WTC11 (cell line): ENCODE measurements around the gene SOX18. TPM values are rescaled to one million over a fixed set of nuclear protein-coding genes. Genes with fewer than 3 reads are reported as not detected.

ENCODE experiments used
- ATAC-seq: fragments of 200-7000 bp; cut with Tn5 transposase; 2 replicates; pipeline ENCODE4 v1.10.0; 2021; ENCODE audit warnings: mild to moderate bottlenecking, moderate library complexity
- CTCF ChIA-PET: fragments of 300-600 bp; sonication (Branson Sonifier 250); formaldehyde crosslinking; loops from one replicate; lab custom pipeline; 2021; ENCODE audit warnings: antibody characterized with exemption; lab: Charles Lee
- POLR2A ChIA-PET: fragments of 350-600 bp; sonication (Branson Sonifier 250); formaldehyde crosslinking; loops from one replicate; lab custom pipeline; 2021; ENCODE audit warnings: antibody characterized with exemption; lab: Charles Lee
- DNase-seq: peaks from one replicate; pipeline ENCODE4 v3.0.0; 2021; ENCODE audit warnings: low spot score
- H3K27ac Mint-ChIP-seq: 2 replicates; pipeline ENCODE4 v1.8.0; 2021; ENCODE audit warnings: mixed read lengths
- H3K27me3 Mint-ChIP-seq: 2 replicates; pipeline ENCODE4 v1.8.0; 2021; ENCODE audit warnings: low read depth, mild to moderate bottlenecking, moderate library complexity, mixed read lengths
- H3K36me3 Mint-ChIP-seq: 2 replicates; pipeline ENCODE4 v1.8.0; 2021; ENCODE audit warnings: mixed read lengths
- H3K4me1 Mint-ChIP-seq: 2 replicates; pipeline ENCODE4 v1.8.0; 2022; ENCODE audit warnings: mixed read lengths
- H3K4me3 Mint-ChIP-seq: 2 replicates; pipeline ENCODE4 v1.8.0; 2021; ENCODE audit warnings: mild to moderate bottlenecking, moderate library complexity, mixed read lengths
- H3K9me3 Mint-ChIP-seq: 2 replicates; pipeline ENCODE4 v1.8.0; 2021; ENCODE audit warnings: mixed read lengths
- EMX1 ChIP-seq: fragments of 250-450 bp; sonication (Bioruptor Pico); IDR thresholded peaks from 2 replicates; pipeline ENCODE4 v1.8.0; 2021; ENCODE audit warnings: mild to moderate bottlenecking
- ETV6 ChIP-seq: sonication (generic); formaldehyde crosslinking; IDR thresholded peaks from 2 replicates; pipeline ENCODE4 v1.8.1; 2022; ENCODE audit warnings: mild to moderate bottlenecking, missing genetic modification reagents
- FOXP1 ChIP-seq: sonication (generic); formaldehyde crosslinking; IDR thresholded peaks from 2 replicates; pipeline ENCODE4 v1.8.0; 2022; ENCODE audit warnings: missing genetic modification reagents, mild to moderate bottlenecking, moderate library complexity, borderline replicate concordance
- GABPB1 ChIP-seq: sonication (generic); formaldehyde crosslinking; IDR thresholded peaks from 2 replicates; pipeline ENCODE4 v1.8.1; 2023; ENCODE audit warnings: mild to moderate bottlenecking, missing genetic modification reagents
- JUN ChIP-seq: sonication (generic); formaldehyde crosslinking; IDR thresholded peaks from 2 replicates; pipeline ENCODE4 v1.8.0; 2023; ENCODE audit warnings: mild to moderate bottlenecking, missing genetic modification reagents
- NR3C1 ChIP-seq: sonication (generic); formaldehyde crosslinking; conservative IDR thresholded peaks from 2 replicates; pipeline ENCODE4 v1.8.1; 2023; ENCODE audit warnings: low read depth, mild to moderate bottlenecking, missing genetic modification reagents
- PRRX2 ChIP-seq: fragments of 250-450 bp; sonication (Bioruptor Pico); IDR thresholded peaks from 2 replicates; pipeline ENCODE4 v1.8.0; 2021; ENCODE audit warnings: mild to moderate bottlenecking
- RELA ChIP-seq: sonication (generic); formaldehyde crosslinking; IDR thresholded peaks from 2 replicates; pipeline ENCODE4 v1.8.1; 2022; ENCODE audit warnings: missing genetic modification reagents, mild to moderate bottlenecking, borderline replicate concordance
- SMAD3 ChIP-seq: sonication (generic); formaldehyde crosslinking; IDR thresholded peaks from 2 replicates; pipeline ENCODE4 v1.8.0; 2022; ENCODE audit warnings: missing genetic modification reagents, mild to moderate bottlenecking, borderline replicate concordance
- SP1 ChIP-seq: sonication (generic); formaldehyde crosslinking; conservative IDR thresholded peaks from 2 replicates; pipeline ENCODE4 v1.8.1; 2022; ENCODE audit warnings: missing genetic modification reagents
- TCF7 ChIP-seq: sonication (generic); formaldehyde crosslinking; IDR thresholded peaks from 2 replicates; pipeline ENCODE4 v1.8.0; 2022; ENCODE audit warnings: mild to moderate bottlenecking, low read depth, missing genetic modification reagents, moderate library complexity
- TEAD1 ChIP-seq: sonication (generic); formaldehyde crosslinking; IDR thresholded peaks from 2 replicates; pipeline ENCODE4 v1.8.0; 2022; ENCODE audit warnings: mild to moderate bottlenecking, missing genetic modification reagents
- TP53 ChIP-seq: sonication (generic); formaldehyde crosslinking; IDR thresholded peaks from 2 replicates; pipeline ENCODE4 v1.8.1; 2023; ENCODE audit warnings: mild to moderate bottlenecking, missing genetic modification reagents
- ZNF219 ChIP-seq: sonication (generic); formaldehyde crosslinking; IDR thresholded peaks from 2 replicates; pipeline ENCODE4 v1.8.0; 2023; ENCODE audit warnings: missing genetic modification reagents, mild to moderate bottlenecking, borderline replicate concordance
- ZNF232 ChIP-seq: sonication (generic); formaldehyde crosslinking; IDR thresholded peaks from 2 replicates; pipeline ENCODE4 v1.8.0; 2022; ENCODE audit warnings: mild to moderate bottlenecking, missing genetic modification reagents
- ZNF263 ChIP-seq: sonication (generic); formaldehyde crosslinking; IDR thresholded peaks from 2 replicates; pipeline ENCODE4 v1.8.1; 2022; ENCODE audit warnings: low read depth, mild to moderate bottlenecking, moderate library complexity, missing genetic modification reagents
- ZNF423 ChIP-seq: fragments of 250-450 bp; sonication (Bioruptor Pico); IDR thresholded peaks from 2 replicates; pipeline ENCODE4 v2.1.2; 2022; ENCODE audit warnings: mild to moderate bottlenecking, moderate library complexity
- total RNA-seq: library from RNA; stranded (reverse); gene quantifications from 3 replicates; pipeline ENCODE4 v1.2.3, GENCODE V29; 2021
- TF ChIP-seq, protein P1 (sequence below): sonication (generic); formaldehyde crosslinking; IDR thresholded peaks from 2 replicates; pipeline ENCODE4 v1.8.1; 2022; ENCODE audit warnings: low read depth, mild to moderate bottlenecking, moderate library complexity, missing genetic modification reagents, borderline replicate concordance
- TF ChIP-seq, protein P2 (sequence below): sonication (generic); formaldehyde crosslinking; IDR thresholded peaks from 2 replicates; pipeline ENCODE4 v1.8.1; 2022; ENCODE audit warnings: missing genetic modification reagents, borderline replicate concordance
- TF ChIP-seq, protein P3 (sequence below): fragments of 250-450 bp; sonication (Bioruptor Pico); IDR thresholded peaks from 2 replicates; pipeline ENCODE4 v1.9.0; 2021; ENCODE audit warnings: mild to moderate bottlenecking
- TF ChIP-seq, protein P4 (sequence below): sonication (generic); formaldehyde crosslinking; IDR thresholded peaks from 2 replicates; pipeline ENCODE4 v1.8.1; 2022; ENCODE audit warnings: mild to moderate bottlenecking, missing genetic modification reagents, moderate library complexity, borderline replicate concordance
- TF ChIP-seq, protein P5 (sequence below): sonication (generic); formaldehyde crosslinking; IDR thresholded peaks from 2 replicates; pipeline ENCODE4 v1.8.0; 2023; ENCODE audit warnings: missing genetic modification reagents
- TF ChIP-seq, protein P6 (sequence below): sonication (generic); formaldehyde crosslinking; IDR thresholded peaks from 2 replicates; pipeline ENCODE4 v1.8.1; 2022; ENCODE audit warnings: mild to moderate bottlenecking, moderate library complexity, missing genetic modification reagents

The SOX18 gene
- total RNA-seq, 1 experiment from 2014 or later, result 0.81 TPM

DNA sequence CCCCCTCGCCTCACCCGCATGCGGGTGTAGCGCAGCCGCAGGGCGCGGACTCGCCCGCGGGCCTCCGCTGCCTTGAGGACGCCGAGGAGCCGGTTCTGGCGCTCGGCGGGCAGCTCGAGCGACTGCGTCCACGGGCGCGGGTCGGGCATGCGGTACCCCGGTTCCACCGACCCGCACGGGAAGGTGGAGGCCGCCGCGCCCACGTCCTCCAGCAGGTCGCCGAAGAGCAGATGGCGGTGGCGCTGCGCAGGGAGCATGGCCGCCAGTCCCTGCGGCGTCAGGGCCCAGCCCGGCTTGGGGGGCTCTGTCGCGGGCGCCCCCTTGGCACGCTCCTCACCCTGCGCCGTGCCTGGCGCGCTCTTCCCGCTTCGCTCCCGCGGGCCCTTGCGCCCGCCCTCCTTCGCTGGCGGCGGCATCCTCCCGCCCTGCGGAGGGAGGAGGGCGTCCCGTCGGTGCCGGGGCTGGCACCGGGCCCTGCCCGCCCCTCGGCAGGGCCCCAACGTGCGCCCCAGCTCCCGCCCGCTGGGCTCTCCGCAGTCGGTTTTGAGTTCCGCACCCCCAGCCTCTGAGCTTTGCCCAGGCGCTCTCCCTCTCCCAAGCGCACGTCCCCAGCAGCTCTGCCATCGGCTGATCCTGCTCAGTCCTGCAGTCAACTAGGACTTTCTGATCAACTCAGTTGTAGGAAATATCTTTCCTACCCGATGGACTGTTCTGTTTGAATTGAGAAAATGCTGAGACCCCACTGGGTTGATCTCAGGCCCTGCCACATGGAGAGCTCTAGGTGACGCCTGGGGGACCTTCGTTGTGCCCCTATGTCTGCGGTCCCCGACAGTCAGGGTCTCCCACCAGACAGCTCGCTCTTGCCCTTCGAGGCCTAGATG, 34.6 kb upstream of the SOX18 start, which contains the start of gene LKAAEAR1 (continued):
- TF ChIP-seq, protein P1, sequence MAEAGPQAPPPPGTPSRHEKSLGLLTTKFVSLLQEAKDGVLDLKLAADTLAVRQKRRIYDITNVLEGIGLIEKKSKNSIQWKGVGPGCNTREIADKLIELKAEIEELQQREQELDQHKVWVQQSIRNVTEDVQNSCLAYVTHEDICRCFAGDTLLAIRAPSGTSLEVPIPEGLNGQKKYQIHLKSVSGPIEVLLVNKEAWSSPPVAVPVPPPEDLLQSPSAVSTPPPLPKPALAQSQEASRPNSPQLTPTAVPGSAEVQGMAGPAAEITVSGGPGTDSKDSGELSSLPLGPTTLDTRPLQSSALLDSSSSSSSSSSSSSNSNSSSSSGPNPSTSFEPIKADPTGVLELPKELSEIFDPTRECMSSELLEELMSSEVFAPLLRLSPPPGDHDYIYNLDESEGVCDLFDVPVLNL (CRISPR knock-in tag), result 0 out of 2 replicates have a peak, but pooled peaks have one; percentile 57
- TF ChIP-seq NR3C1 (CRISPR knock-in tag), result no peak
- TF ChIP-seq PRRX2 (CRISPR knock-in tag), result no peak
- no peak for TF ChIP-seq ZNF232 (CRISPR knock-in tag)
- no peak for TF ChIP-seq ZNF219 (CRISPR knock-in tag)
- TF ChIP-seq, protein P2, sequence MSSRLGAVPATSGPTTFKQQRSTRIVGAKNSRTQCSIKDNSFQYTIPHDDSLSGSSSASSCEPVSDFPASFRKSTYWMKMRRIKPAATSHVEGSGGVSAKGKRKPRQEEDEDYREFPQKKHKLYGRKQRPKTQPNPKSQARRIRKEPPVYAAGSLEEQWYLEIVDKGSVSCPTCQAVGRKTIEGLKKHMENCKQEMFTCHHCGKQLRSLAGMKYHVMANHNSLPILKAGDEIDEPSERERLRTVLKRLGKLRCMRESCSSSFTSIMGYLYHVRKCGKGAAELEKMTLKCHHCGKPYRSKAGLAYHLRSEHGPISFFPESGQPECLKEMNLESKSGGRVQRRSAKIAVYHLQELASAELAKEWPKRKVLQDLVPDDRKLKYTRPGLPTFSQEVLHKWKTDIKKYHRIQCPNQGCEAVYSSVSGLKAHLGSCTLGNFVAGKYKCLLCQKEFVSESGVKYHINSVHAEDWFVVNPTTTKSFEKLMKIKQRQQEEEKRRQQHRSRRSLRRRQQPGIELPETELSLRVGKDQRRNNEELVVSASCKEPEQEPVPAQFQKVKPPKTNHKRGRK (CRISPR knock-in tag), result no peak
- peak; percentile 51; the same call in 1 of the 2 replicates for TF ChIP-seq FOXP1 (CRISPR knock-in tag)
- no peak for TF ChIP-seq TP53
- no peak for TF ChIP-seq JUN (CRISPR knock-in tag)
- TF ChIP-seq SP1 (CRISPR knock-in tag), result no peak
- TF ChIP-seq, protein P3, sequence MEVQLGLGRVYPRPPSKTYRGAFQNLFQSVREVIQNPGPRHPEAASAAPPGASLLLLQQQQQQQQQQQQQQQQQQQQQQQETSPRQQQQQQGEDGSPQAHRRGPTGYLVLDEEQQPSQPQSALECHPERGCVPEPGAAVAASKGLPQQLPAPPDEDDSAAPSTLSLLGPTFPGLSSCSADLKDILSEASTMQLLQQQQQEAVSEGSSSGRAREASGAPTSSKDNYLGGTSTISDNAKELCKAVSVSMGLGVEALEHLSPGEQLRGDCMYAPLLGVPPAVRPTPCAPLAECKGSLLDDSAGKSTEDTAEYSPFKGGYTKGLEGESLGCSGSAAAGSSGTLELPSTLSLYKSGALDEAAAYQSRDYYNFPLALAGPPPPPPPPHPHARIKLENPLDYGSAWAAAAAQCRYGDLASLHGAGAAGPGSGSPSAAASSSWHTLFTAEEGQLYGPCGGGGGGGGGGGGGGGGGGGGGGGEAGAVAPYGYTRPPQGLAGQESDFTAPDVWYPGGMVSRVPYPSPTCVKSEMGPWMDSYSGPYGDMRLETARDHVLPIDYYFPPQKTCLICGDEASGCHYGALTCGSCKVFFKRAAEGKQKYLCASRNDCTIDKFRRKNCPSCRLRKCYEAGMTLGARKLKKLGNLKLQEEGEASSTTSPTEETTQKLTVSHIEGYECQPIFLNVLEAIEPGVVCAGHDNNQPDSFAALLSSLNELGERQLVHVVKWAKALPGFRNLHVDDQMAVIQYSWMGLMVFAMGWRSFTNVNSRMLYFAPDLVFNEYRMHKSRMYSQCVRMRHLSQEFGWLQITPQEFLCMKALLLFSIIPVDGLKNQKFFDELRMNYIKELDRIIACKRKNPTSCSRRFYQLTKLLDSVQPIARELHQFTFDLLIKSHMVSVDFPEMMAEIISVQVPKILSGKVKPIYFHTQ, result no peak
- 0 out of 2 replicates have a peak, but pooled peaks have one; percentile 57 for TF ChIP-seq TCF7 (CRISPR knock-in tag)
- TF ChIP-seq ETV6 (CRISPR knock-in tag), result peak; percentile 74
- TF ChIP-seq TEAD1 (CRISPR knock-in tag), result no peak
- TF ChIP-seq ZNF423 (CRISPR knock-in tag), result no peak
- TF ChIP-seq, protein P4, sequence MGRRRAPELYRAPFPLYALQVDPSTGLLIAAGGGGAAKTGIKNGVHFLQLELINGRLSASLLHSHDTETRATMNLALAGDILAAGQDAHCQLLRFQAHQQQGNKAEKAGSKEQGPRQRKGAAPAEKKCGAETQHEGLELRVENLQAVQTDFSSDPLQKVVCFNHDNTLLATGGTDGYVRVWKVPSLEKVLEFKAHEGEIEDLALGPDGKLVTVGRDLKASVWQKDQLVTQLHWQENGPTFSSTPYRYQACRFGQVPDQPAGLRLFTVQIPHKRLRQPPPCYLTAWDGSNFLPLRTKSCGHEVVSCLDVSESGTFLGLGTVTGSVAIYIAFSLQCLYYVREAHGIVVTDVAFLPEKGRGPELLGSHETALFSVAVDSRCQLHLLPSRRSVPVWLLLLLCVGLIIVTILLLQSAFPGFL, result no peak

DNA sequence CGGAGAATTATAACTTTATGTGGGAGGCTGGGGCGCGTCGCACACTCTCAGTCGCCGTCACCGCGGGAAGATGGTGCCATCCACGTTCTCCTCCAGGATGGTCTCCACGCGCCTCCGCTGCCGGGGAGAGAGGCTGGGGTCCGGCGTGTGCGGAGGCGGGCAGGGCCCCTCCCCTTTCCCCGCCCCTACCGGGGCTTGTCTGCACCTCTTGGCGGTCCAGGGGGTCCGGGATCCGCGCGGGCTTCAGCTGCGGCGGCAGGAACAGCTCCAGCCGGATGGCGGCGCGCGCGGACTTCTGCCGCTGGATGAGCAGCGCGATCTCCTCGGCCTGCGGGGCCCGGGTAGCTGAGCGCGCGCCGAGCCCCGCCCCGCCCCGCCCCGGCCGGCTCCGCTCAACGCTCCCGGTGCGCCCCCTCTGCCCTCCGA, 34.0 kb upstream of the SOX18 start:
- ChIA-PET POLR2A (interaction anchor here (1.0 kb wide), 1 partner anchor 37 kb away, joined by 3 read pairs; no protein-coding TSS in a partner anchor), CTCF (interaction anchor here (0.6 to 5.6 kb wide), 37 partner anchors 8 to 500 kb away, joined by 3 to 119 read pairs (median 5); partner anchors contain the start of genes C20orf204, PCMTD2, PRPF6 and SAMD10)
- Mint-ChIP-seq H3K27me3 (peaks cover 57% of the 10 kb centered on the region), H3K36me3 (no peaks in the 10 kb centered on the region), H3K9me3 (0 out of 2 replicates have a peak, but pooled peaks cover 3% of the 10 kb centered on the region), H3K4me1 (peaks cover 29% of the 10 kb centered on the region), H3K4me3 (peak overlapping the region; percentile 63), H3K27ac (no peak overlapping the region)
- TF ChIP-seq ZNF423 (CRISPR knock-in tag) (peak; percentile 84), SMAD3 (CRISPR knock-in tag) (no peak), ZNF263 (0 out of 2 replicates have a peak, but pooled peaks have one; percentile 16), RELA (0 out of 2 replicates have a peak, but pooled peaks have one; percentile 14), EMX1 (no peak), ZNF219 (CRISPR knock-in tag) (no peak), SP1 (CRISPR knock-in tag) (0 out of 2 replicates have a peak, but pooled peaks have one; percentile 26), GABPB1 (0 out of 2 replicates have a peak, but pooled peaks have one; percentile 31)
- TF ChIP-seq, protein P5, sequence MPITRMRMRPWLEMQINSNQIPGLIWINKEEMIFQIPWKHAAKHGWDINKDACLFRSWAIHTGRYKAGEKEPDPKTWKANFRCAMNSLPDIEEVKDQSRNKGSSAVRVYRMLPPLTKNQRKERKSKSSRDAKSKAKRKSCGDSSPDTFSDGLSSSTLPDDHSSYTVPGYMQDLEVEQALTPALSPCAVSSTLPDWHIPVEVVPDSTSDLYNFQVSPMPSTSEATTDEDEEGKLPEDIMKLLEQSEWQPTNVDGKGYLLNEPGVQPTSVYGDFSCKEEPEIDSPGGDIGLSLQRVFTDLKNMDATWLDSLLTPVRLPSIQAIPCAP, result no peak
- TF ChIP-seq, protein P6, sequence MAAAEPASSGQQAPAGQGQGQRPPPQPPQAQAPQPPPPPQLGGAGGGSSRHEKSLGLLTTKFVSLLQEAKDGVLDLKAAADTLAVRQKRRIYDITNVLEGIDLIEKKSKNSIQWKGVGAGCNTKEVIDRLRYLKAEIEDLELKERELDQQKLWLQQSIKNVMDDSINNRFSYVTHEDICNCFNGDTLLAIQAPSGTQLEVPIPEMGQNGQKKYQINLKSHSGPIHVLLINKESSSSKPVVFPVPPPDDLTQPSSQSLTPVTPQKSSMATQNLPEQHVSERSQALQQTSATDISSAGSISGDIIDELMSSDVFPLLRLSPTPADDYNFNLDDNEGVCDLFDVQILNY (CRISPR knock-in tag), result peak; percentile 27; the same call in 1 of the 2 replicates
- ATAC-seq, result peak; percentile 47
- DNase-seq, result peak; percentile 82
